Measurements from ENCODE around the gene MGAT5. TPM values are rescaled to one million over a fixed set of nuclear protein-coding genes. Genes with fewer than 3 reads are reported as not detected.
A peak's percentile ranks its signal among the peaks of the same experiment; 100 is the strongest.

The MGAT5 gene
- total RNA-seq, 6 experiments from 2014 or later: 4.5 to 16.0 (median 10.0) TPM

- intact Hi-C loops (cut with DNase I): no loop called here
- no peak for DNase-seq
- no peak for ATAC-seq
- Histone ChIP-seq H3K4me3 (no peak overlapping the region), H3K4me1 (peaks cover 0 to 44% (median 4%) of the 10 kb centered on the region in 4 donors), H3K27me3 (no peaks in the 10 kb centered on the region), H3K36me3 (no peaks in the 10 kb centered on the region), H3K27ac (peak overlapping the region in 1 of 3 donors; percentile 31), H3K9me3 (no peaks in the 10 kb centered on the region)
- 66% methylated on average over 5 of the region's 6 CpGs for WGBS (ENCODE audit: insufficient coverage, low coverage, low lambda C conversion rate, missing lambda C conversion rate)
- TF ChIP-seq POLR2A (IDR thresholded peaks at IDR 0.05) (no peak), CTCF (IDR thresholded peaks at IDR 0.05) (no peak)
Observed at GRCh38 chr2:134411279-134411827, 157.5 kb downstream of the MGAT5 start.

- Histone ChIP-seq H3K4me3 (peak overlapping the region in 1 of 3 donors; percentile 33), H3K36me3 (no peaks in the 10 kb centered on the region), H3K4me1 (peaks cover 0 to 51% (median 4%) of the 10 kb centered on the region in 4 donors), H3K27ac (peak overlapping the region in 1 of 3 donors; percentile 52), H3K27me3 (no peaks in the 10 kb centered on the region), H3K9me3 (no peaks in the 10 kb centered on the region)
- ATAC-seq: peak; percentile 92 to 97 (median 93)
- peak; percentile 49 to 76 (median 66) for DNase-seq
- peak; percentile 56 to 80 (median 73) for TF ChIP-seq CTCF (IDR thresholded peaks at IDR 0.05)
- TF ChIP-seq POLR2A (IDR thresholded peaks at IDR 0.05): no peak
- intact Hi-C loops (cut with DNase I): no loop called here
- 49% methylated on average over 4 of the region's 8 CpGs for WGBS (ENCODE audit: insufficient coverage, low coverage, low lambda C conversion rate, missing lambda C conversion rate)
Observed at GRCh38 chr2:134411828-134412638, 158.2 kb downstream of the MGAT5 start.

- intact Hi-C loops (cut with DNase I): no loop called here
- TF ChIP-seq POLR2A (IDR thresholded peaks at IDR 0.05): no peak
- no peak for TF ChIP-seq CTCF (IDR thresholded peaks at IDR 0.05)
- peak in 1 of 3 donors; percentile 63 for DNase-seq
Observed at GRCh38 chr2:134412639-134412999, 158.7 kb downstream of the MGAT5 start.

GRCh38 chr2:134413430-134413829, 159.6 kb downstream of the MGAT5 start:
- Histone ChIP-seq H3K27me3 (no peaks in the 10 kb centered on the region), H3K36me3 (no peaks in the 10 kb centered on the region), H3K4me1 (peaks cover 0 to 65% (median 9%) of the 10 kb centered on the region in 4 donors), H3K4me3 (peak overlapping the region in 1 of 3 donors; percentile 33), H3K27ac (peak overlapping the region in 1 of 3 donors; percentile 52), H3K9me3 (no peaks in the 10 kb centered on the region)
- ATAC-seq: no peak
- WGBS (ENCODE audit: insufficient coverage, low coverage, low lambda C conversion rate, missing lambda C conversion rate): 44% methylated on average over 1 of the region's 1 CpG
- intact Hi-C loops (cut with DNase I): no loop called here
- TF ChIP-seq CTCF (IDR thresholded peaks at IDR 0.05) (no peak), POLR2A (IDR thresholded peaks at IDR 0.05) (no peak)
- no peak for DNase-seq

More at GRCh38 chr2:134412639-134412999, 158.7 kb downstream of the MGAT5 start:
- peaks cover 0 to 57% (median 5%) of the 10 kb centered on the region in 4 donors for H3K4me1 ChIP-seq
- H3K36me3 ChIP-seq: no peaks in the 10 kb centered on the region
- H3K4me3 ChIP-seq: peak overlapping the region in 1 of 3 donors; percentile 33
- no peaks in the 10 kb centered on the region for H3K27me3 ChIP-seq
- peak in 2 of 4 donors; percentile 7 to 38 for ATAC-seq
- WGBS (ENCODE audit: insufficient coverage, low coverage, low lambda C conversion rate, missing lambda C conversion rate): 70% methylated on average over 5 of the region's 8 CpGs
- no peaks in the 10 kb centered on the region for H3K9me3 ChIP-seq
- peak overlapping the region in 1 of 3 donors; percentile 52 for H3K27ac ChIP-seq
